ENCODE data around the gene IFT88.

DNA sequence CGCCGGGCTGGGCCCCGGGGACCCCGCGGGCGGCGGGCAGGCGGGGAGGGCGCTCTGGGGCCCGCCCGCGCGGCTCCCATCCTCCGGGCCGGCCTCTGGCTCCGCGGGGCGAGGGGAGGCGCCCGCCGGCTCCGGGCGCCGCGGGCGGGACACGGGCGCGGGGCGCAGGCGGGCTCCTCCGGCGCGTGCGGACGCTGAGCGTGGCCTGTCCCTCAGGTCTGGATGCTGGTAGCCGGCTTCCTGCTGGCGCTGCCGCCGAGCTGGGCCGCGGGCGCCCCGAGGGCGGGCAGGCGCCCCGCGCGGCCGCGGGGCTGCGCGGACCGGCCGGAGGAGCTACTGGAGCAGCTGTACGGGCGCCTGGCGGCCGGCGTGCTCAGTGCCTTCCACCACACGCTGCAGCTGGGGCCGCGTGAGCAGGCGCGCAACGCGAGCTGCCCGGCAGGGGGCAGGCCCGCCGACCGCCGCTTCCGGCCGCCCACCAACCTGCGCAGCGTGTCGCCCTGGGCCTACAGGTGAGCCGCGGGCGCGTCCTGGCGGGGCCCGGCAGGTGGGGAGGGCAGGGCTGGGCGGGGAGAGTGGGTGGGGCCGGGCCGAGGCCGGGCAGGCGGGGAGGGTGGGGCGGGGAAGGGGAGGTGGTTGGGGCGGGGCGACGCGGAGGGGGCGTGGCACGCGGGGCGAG, 137.0 kb downstream of the IFT88 start:
- TF ChIP-seq EP300 (IDR thresholded peaks at IDR 0.05) (no peak), POLR2AphosphoS5 (IDR thresholded peaks at IDR 0.05) (no peak)
- TF ChIP-seq, protein P1, sequence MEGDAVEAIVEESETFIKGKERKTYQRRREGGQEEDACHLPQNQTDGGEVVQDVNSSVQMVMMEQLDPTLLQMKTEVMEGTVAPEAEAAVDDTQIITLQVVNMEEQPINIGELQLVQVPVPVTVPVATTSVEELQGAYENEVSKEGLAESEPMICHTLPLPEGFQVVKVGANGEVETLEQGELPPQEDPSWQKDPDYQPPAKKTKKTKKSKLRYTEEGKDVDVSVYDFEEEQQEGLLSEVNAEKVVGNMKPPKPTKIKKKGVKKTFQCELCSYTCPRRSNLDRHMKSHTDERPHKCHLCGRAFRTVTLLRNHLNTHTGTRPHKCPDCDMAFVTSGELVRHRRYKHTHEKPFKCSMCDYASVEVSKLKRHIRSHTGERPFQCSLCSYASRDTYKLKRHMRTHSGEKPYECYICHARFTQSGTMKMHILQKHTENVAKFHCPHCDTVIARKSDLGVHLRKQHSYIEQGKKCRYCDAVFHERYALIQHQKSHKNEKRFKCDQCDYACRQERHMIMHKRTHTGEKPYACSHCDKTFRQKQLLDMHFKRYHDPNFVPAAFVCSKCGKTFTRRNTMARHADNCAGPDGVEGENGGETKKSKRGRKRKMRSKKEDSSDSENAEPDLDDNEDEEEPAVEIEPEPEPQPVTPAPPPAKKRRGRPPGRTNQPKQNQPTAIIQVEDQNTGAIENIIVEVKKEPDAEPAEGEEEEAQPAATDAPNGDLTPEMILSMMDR (IDR thresholded peaks at IDR 0.05) = peak; percentile 57 to 80

Data from suprapubic skin (tissue), 4 donors.